Cerebellar nuclear complex (tissue), 1 donor: ENCODE results near the gene CRYGN.

Experiments
- DNase-seq, 2 experiments: peaks; one replicate each; lab custom pipeline; 2025; lab: John Stamatoyannopoulos, UW

The CRYGN gene

DNA sequence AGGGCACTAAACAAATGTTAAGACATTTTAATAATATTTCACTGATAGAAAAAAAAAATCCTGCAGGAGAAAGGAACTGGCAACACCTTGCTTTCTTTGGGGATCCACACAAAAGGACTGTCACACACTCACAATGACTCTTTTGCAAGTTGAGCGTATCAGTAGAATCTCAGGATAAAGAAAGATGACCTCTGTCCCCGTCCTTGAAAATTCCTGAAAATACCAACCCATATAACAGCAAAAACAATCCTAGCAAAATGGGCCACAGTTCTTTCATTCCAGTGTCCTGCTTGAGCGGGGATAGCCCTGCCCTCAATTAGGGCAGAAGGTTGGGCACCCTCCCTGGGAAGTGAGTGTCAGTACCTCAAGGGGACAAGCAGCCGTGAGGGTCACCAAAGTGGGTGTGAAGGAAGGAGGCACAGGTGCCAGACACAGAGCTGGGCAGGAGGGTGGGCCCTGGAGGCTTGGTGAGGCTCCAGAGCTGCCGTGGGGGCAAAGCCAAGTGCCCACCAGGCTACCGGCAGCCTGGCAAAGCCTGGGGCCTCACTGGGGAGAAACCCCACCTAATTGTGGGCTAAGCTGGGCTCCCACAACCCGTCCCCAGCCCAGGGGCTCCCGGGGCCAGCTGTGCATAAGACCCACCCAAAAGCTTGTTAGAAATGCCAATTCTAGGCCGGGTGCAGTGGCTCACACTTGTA lies 32.9 kb downstream of the CRYGN start:
- DNase-seq = no peak

- DNase-seq = no peak
Measured at GRCh38 chr7:151406051-151406875, 33.7 kb downstream of the CRYGN start.

- no peak for DNase-seq
Measured at GRCh38 chr7:151405588-151405987, 34.4 kb downstream of the CRYGN start.

DNA sequence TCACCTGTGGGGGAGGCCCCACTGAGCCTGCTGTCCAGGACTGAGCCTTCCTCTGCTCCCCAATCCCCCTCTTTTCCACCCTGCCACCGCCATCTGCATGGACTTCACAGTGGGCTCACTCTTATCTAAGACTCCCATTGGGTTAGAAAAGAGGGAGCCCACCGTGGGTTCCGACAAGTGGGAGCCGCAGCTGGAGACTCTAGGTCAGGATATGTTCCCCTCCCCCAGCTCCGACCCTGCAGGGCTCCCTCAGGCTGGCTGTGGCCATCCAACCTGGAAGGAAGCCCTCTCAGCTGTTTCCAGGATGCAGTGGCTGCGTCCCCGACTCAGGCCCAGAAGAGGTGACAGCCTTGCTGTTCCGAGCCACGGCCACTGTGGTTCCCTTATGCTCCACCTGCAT lies 34.9 kb downstream of the CRYGN start:
- DNase-seq = no peak

GRCh38 chr7:151404216-151405011 lies 35.5 kb downstream of the CRYGN start:
- no peak for DNase-seq

DNA sequence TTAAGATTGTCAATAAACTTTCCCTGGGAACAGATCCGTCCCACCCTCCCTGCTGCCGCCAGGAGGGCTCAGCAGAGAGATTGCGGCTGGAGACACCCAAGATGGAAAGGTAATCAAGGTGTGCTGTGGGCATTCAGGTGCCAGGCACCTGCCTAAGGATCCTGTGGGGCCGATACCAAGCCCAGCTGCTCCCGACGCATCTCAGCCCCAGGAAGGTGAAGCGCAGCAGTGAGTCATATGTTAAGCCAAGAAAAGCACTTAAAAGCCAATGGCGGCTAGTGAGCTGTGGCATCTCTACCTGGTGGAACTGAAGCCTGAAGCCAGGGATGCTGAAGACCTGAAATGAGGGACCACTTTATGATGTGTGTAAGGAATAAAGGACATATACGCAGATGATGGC lies 36.2 kb downstream of the CRYGN start:
- DNase-seq = no peak

DNA sequence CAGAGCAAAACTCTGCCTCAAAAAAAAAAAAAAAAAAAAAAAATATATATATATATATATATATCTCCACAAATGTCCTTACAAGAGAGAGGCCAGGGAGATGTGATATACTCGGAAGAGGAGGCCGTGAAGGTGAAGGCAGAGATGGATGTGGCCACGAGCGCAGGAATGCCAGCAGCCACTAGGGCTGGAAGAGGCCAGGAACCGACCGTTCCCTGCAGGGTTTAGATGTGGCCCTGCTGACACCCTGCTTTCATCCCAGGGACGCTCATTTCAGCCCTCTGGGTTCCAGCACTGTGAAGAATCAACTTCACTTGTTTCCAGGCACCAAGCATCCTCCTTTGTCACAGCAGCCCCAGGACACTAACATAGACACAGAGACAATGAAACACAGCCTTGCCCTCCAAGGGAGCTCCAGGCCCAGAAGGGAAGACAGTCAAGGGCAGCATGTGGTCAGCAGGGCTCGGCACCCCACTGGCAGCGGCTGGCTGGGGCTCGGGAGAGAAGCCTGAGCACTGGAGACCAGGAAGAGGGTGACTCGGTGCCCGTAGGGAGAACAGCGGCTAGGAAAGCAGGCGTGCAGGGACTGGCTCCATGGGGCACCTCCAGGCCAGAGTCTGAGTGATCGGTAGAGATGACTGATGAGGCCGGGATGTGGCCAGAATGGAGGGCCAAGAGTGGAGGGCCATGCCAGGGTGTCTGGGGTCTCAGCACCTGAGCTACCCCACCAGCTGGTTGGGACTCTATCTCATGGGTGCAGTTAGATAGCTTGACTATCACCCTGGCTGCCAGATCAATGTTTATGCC lies 37.7 kb downstream of the CRYGN start:
- DNase-seq = no peak

GRCh38 chr7:151400626-151401315 lies 39.2 kb downstream of the CRYGN start:
- no peak for DNase-seq

GRCh38 chr7:151399906-151400305 lies 40.0 kb downstream of the CRYGN start:
- DNase-seq = no peak

DNA sequence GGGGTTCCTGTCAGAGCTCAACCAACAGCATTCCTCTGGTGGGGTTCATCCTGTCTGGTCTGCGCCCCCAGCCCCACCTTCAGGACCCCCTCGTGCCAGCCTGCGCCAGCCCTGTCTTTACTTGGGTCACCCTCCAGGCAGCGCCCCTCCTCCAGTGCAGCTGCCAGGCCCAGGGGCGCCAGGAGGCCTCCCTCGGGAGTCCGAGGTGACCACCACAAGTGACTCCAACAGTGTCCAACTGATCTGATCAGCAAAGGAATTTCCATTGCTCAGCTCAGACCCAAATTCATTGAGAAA lies 40.7 kb downstream of the CRYGN start:
- no peak for DNase-seq

GRCh38 chr7:151398446-151399304 lies 41.3 kb downstream of the CRYGN start:
- DNase-seq = no peak

DNA sequence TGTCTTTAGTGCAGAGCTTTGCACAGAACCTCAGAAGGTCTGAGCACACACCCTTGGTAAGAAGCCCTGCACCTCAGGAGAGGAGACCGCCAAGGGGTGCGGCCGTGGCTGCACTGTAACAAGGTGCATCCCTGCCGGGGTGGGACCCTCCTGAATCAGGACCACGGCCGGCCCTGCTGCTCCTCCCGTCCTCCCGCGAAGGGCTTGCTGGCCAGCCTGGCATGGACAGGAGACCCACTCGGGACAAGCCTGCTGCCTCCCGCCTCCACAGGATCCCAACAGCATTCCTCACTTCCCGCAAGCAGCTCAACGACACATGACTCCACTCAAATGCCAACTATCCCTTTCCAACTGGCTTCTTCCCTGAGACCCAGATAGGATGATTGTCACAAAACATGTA lies 42.9 kb downstream of the CRYGN start:
- DNase-seq = no peak

- DNase-seq = no peak
Measured at GRCh38 chr7:151396328-151396970, 43.5 kb downstream of the CRYGN start.

DNA sequence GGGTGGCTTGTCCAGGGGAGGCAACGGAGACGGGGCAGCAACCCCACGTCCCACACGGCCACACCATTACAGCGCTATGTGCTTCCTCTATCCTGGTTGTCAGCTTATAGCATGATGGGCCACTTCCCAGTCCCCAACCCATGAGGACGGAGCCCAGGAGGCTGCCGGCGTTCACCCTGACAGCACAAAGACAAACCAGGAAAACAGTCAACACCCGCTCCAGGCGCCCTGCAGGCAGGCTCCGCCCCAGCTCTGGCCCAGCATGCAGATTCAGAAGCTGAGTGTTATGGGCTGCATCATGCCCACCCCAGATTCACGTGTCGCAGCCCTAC lies 44.9 kb downstream of the CRYGN start:
- no peak for DNase-seq

DNA sequence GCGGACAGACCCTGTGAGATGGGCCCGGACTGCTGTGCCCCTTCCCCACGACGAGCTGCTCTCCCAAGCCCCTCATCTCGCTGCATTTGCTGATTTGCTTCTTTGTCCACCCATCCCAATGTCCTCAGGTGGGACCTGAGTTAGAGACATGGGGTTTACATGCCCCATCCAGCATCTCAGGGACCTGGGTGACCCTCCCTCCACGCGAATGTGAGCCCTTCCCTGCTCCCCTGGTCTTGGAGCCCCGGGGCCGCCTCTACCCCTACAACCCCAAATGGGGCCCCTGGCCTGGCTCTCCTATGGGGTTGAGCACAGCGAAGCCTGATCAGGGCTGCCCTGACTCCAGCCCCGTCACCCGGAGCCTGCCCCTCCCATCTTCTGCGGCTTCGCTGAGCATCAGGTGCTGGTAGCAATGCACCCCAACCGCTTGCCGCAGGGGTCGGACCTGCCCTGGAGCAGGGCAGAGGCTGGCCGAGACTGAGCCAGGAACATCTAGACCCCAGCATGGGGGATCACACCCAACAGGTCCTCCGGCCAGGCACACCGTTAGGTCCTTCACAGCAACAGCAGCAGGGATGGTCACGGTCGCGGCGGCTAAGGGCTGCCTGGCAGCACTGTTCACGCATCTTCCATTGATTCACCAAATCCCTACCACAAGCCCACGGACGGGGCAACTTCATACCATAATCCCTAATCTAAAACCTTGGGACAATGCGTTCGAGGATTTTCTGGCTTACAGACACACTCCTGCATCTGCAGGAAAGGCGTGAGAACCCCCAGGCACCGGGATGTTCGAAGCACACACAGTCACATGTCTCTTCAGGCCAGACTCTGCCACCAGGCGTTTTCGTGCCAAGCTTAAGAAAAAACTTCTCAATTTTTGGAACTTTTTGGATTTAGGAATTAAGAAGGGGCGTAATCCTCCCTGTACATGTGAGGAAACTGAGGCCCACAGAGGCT lies 45.6 kb downstream of the CRYGN start:
- no peak for DNase-seq

GRCh38 chr7:151393031-151393977 lies 46.6 kb downstream of the CRYGN start:
- DNase-seq = no peak

DNA sequence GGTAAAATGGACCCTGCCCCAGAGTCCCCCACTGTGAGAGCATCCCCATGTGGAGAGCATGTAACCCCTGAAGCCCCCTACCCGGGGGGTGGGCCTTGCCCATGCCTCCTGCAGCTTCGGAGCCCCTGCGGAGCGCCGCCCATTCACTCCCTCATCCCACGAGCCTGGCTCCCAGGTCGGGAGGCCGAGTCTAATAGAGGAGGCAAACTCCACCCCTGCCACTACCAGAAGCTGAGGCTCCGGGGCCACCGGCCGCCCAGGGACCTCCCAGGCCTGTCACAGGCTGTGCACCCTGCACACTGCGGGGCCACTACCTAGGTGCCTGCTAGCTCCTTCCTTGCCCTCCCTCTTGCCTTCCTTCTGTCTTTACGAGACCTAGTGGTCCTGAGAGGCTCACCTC lies 47.5 kb downstream of the CRYGN start:
- no peak for DNase-seq

GRCh38 chr7:151392002-151392401 lies 47.9 kb downstream of the CRYGN start:
- DNase-seq = no peak
